GM19023 (cell line): ENCODE results near the gene GALNT9.
"Not testable (repeated sequence)": the region's sequence is repeated elsewhere in the genome, so short reads cannot be mapped to it uniquely, and the experiment has no call there.

Experiments
- ATAC-seq: cut with Tn5 transposase; IDR thresholded peaks from one replicate; pipeline ENCODE4 v1.9.1; 2021; ENCODE audit warnings: mild to moderate bottlenecking, moderate library complexity; ENCODE audit not compliant: unreplicated experiment

GALNT9 gene

DNA sequence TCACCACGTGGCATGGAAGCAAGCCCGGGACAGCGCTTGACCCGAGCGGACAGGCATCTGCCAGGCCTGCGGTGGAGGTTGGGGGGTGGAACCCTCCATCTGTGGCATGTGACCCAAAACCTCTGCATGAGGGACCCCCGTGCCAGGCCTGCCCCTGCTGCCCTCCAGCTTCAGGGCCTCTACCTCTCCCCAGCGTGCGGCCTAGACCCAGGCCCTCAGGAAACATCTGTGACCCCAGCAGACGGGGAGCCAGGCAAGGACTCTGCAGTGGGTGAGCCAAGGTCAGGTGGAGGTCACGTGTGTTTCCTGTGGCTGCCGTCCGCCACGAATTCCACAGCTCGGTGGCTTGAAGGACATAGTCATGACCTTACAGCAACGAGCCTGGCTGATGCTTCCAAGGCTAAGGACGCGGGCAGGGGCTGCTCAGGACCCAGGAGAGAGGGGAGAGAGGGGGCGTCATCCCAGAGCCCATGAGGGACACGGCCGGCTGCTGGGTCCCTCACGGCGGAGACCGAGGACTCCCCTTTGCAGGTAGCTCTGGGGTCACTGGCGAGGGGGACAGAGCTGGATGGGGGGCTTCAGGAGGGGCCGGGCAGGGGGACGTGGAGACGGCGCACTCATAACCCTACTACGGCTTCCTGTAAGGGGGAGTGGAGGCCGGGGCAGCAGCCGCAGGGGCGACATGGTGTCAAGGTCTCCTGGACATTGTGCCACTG, 91.5 kb downstream of the GALNT9 start:
- ATAC-seq: no peak

DNA sequence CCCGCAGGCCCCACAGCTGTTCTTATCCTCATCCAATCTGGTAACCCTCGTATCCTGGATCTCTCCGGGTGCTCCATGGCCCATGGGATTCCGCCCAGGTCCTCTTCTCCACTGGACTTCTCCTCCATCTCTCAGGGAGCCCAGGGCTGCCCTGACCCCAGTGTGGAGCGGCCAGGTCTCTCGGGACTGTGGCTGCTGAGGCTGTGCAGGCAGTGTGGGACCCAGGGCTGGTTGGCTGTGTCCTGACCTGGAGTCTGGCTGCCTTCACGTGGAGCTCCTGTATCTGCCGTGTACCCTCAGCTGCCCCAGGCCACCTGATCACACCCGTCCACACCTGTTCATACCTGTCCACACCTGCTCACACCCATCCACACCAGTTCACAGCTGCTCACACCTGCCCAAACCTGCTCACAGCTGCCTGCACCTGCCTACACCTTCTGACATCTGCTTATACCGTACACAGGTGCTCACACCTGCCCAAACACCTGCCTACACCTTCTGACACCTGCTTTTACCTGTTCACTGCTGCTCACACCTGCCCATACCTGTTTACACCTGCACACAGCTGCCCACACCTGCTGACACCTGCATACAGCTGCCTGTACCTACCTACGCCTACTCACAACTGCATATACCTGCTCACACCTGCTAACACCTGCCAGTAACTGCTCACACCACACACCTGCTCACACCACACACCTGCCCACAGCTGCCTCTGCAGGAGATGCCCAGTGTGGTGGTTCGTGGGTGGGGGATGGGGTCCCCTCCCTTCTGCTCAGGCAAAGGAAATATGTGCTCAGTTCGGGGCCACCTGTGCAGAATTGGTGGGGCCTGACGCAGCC, 92.2 kb downstream of the GALNT9 start:
- ATAC-seq: no peak

DNA sequence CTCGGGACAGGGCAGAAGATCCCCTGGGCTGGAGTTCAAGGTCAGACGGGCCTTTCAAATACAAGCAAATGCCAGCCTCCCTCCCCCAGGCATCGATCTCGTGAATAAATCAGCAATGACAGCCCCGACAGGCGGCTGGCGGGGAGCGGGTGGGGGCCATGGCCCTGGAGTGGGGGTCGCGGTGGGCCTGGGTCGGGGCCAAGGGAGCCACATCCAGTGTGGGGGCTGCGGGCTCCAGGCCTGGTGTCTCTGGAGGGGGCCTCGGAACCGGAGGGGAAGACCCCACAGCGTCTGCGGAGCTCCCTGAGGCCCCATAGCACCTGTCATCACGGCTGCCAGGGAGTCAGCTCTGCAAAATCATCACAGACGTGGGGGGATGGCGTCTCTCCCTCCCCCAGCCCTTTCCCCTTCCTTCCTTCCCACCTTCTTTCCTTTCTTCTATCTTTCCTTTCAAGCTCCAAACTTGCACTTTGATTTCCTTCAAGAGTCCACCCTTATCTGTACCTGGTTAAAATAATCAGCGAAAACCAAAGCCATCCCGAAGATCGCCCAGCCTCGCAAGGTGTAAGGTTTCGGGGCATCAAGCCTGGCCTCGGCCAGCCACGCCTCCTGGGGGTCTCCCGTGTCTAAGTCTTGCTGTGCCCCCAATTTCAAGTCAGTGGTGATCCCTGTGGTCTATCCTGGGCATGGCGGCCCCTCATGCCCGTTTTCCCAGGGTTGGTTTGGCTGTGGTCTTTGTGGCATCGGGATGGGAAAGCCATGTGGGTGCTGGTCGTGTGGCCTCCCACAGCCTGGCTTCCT, 93.1 kb downstream of the GALNT9 start:
- no peak for ATAC-seq

DNA sequence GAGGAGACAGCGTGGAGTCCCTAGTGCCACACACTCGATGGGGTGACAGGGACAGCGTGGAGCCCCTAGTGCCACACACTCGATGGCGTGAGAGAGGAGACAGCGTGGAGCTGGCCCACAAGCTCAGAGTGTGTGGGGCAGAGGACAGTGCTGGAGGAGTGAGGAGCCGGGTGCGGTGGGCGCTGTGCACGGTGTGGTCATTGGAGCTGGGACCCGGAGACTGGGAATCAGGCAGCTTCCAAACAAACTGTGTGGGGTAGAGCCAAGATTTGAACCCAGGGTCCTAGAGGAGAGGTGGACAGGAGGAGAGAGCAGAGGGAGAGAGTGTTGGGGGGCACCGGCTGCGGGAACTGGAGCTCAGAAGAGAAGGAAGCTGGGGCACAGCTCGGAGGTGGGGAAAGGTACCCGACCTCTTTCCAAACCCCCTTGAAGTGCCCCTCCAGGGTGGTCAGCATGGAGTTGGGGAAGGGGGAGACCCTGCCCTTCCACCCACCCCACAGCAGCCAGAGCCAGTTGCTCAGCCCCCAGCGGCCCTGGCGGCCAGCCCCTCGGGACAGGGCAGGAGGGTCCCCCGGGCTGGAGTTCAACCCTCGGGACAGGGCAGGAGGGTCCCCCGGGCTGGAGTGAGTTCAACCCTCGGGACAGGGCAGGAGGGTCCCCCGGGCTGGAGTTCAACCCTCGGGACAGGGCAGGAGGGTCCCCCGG, 94.1 kb downstream of the GALNT9 start:
- no peak for ATAC-seq

DNA sequence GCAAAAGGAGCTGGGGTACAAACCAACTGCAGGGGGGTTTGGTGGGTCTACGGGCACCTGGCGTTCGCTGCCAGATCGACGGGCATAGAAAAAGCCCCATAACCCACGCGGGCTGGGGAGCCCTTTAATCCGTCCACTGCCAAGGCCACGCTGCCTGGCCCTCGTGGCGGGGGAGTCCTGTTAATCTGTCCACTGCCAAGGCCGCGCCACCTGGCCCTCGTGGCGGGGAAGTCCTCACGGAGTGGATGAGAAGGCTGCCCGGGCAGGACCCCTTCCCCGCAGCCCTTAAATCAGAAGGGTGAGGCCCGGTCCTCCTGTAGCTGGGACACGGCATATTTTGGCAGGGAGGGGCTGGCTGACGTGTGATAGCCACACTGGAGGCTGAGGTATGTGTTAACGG, 99.0 kb downstream of the GALNT9 start:
- ATAC-seq: no peak

DNA sequence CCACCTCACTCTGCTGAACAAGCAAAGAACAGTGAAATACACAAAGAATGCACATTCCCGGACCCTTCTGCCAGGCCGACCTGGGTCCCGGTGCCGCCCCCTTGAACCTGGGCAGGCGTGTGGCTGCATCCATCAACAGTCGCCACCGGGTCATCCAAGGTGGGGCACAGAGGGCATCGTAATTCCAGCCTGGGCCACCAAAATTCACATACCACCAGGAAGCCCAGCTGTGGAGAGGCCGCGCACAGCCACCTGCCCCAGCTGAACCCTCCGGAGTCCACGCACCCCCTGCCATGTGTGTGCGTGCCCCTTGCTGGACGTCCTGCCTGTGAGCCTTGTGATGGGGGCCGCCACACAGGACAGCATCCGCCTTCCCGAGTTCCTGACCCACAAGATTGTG, 99.5 kb downstream of the GALNT9 start:
- ATAC-seq: no peak

DNA sequence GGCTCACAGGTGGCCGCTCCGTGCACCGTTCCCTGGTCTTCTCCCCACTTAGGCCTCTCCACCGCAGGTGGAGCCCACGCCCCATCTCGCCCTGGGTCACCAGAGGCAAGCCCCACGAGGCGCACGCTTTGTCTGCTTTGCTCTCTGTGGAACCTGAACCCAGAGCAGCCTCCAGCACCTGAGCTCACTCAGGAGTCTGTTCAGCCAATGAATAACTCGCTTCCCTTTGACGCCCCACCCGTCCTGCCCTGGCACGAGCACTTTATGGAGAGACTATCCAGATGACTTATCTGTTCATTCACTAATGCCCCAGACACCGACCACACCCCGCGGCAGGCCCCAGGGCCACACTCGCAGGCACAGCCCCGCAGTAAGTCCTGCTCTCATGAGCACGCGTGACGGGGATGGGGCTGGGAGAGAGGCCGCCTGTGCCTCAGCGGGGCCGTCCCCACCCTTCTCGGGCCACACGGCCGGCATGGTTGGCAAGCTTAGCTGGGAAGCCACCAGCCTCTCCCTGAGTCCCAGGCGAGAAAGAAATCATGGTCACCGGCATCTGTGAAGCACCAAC, 100.1 kb downstream of the GALNT9 start:
- ATAC-seq: no peak

DNA sequence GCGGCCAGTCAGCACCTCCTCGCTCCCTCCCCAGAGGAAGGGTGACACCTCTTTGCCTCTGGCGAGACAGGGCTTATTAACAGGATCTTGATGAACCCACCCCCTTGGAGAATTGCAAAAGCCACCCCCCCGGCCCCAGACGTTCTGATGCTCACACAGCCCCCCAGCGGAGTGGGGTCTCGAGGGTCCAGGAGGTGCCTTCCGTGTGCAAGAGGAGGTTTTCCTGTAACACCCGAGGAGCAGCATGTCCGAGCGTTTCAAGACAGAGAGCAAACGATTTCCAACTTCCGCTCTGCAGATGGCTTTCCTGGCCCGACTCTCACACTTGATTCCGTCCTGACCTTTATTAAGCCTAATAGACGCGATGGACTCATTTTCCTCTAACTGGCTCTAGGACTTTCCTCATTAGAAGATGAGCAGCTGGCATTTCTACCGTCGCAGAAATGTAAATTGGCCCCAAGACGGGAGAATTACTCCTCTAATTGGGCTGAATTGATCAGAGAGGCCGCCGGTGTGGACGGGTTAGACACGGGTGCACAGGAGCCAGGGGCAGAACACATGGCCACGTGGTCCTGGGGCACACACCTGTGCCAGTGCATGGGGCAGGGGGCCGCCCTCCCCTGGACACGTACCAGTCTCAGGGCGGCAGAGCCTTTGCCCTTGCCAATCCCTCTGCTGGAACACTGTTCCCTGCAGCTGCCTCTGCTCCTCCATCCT, 100.8 kb downstream of the GALNT9 start:
- no peak for ATAC-seq

DNA sequence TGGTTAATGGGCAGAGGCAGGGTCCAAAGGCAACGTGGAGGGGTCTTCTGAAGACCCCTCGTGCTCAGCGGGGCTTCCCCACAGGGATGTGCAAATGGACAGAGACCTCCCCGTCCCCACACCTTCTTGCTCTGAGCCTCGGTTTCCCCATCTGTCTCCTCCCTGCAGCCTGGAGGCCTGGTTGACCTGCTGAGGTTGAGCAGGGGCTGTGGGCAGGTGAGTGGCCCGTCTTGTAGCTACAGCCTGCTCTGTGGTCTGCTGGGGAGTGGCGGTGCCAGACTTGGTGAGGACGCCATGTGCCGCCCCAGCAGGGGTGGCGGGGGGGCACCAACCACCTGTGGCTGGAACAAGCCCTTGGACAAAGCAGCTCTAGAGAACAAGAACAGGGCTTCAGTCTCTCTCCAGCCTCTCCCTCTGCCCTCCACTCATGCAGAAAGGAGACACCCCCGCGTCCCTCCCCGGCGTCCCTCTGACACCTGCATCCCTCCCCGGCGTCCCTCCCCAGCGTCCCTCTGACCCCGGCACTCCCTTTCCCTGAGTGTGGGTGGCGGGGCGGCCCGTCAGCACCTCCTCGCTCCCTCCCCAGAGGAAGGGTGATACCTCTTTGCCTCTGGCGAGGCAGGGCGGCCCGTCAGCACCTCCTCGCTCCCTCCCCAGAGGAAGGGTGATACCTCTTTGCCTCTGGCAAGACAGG, 101.5 kb downstream of the GALNT9 start:
- no peak for ATAC-seq

DNA sequence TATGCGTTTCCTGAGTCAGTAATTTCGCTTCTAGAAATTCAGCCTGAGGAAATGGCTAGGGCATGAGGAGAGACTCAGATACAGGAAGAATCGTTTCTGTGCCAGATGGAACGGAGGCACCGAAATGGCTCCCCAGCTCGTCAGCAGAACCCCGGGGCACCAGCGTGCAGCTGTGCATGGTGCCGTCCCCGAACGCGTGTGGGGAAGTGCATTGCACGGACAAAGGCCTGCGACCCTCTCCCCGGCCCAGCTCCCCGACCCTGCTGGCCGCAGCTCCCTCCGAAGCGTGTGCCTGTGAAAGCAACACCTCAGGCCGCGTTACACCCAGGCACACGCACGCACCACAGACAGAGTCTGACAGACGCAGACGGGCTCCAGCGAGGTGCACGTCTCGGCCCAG, 102.3 kb downstream of the GALNT9 start:
- ATAC-seq: no peak

DNA sequence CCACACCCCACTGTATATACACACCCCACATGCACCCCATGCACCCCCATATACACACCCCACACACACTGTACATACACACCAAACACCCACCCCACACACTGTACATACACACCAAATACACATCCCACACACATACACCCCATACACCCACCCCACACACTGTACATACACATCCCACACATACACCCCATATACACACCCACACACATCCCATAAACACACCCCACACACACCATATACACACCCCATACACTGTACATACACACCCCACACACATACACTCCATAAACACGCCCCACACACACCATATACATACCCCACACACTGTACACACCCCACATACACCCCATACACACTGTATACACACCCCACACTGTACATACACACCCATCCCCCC, 102.8 kb downstream of the GALNT9 start:
- no peak for ATAC-seq

DNA sequence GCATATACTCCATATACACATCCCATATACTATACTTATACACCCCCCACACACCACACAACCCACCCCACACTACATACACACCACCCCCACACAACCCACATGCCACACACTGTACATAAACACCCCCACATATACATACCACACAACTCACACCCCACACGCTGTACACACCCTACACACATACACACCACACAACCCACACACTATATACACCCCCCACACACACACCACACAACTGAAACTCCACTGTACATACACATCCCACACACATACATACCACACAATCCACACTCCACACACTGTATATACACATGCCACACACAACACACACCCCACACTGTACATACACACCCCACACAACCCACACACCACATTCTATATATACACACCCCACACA, 104.2 kb downstream of the GALNT9 start:
- ATAC-seq: no peak

DNA sequence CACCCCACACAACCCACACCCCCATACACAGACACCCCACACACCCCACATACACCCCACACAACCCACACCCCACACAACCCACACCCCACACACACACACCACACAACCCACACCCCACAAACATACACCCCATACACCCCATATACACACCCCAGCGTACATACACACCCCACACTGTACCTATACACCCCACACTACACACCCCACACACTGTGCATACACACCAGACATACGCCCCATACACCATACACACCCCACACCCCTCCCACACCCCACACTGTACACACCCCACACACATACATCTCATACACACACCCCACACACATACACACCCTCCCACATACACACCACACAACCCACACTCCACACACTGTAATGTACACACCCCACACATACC, 104.9 kb downstream of the GALNT9 start:
- no peak for ATAC-seq

DNA sequence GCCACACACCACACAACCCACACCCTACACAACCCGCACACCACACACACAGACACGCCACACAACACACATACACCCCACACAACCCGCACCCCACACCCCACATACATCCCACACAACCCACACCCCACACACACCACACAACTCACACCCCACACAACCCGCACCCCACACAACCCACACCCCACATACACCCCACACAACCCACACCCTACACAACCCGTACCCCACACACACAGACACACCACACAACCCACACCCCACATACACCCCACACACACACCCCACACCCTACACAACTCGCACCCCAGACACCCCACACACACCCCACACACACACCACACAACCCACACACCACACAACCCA, 106.6 kb downstream of the GALNT9 start:
- no peak for ATAC-seq

DNA sequence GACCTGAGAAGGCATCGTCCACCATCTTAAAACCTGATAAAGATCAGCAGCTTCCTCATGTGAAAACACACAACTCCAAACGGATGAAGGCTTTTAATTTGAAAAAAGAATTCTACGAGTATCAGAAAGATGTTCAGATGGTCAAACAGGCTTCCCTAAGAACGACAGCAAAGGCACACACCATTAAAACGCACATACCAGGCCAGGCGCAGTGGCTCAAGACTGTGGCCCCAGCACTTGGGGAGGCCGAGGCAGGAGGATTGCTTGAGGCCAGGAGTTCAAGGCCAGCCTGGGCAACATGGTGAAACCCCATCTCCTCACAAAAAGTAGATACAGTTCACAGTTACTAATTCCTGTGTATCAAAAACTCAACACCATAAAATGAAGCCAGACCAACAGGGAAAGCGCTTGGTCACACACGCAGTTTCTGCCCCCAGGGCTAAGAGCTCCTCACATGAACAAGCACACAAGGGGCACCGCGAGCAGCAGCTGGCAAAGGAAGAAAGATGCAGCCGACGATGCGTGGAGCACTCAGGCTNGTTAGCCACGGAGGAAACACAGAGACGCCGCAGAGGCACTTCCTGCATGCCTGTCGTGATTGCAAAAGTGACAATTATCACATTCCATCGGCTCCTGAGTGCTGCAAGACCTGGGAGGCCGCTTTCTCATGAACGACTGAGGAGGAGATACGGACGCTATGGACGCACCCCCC, 107.1 kb downstream of the GALNT9 start:
- ATAC-seq: no peak

DNA sequence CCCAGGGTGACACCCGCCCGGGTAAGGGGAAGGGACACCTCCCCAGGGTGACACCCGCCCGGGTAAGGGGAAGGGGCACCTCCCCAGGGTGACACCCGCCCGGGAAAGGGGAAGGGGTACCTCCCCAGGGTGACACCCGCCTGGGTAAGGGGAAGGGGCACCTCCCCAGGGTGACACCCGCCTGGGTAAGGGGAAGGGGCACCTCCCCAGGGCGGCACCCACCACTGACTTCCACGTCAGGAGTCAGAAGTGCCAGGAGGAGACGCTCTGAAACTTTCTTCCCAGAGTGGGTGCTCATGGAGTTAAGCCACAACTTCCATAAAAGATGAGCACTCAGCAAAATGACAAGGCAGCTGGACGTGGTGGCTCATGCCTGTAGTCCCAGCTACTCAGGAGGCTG, 109.6 kb downstream of the GALNT9 start:
- not testable (repeated sequence) for ATAC-seq

DNA sequence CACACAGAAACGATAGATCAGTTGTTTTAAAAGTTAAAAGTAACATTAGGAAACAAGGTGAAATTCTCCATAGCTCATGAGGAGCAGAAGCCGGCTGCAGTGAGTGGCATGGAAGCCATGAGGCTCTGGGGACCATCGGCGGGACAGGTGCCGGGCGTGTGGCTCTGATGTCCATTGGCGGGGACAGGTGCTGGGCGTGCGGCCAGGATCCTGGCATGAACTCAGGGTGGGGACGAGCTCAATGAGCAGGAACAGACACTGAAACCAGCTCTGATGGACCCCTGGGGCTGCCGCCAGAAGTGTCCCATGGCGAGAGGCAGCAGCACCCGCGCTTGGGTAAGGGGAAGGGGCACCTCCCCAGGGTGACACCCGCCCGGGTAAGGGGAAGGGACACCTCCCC, 110.1 kb downstream of the GALNT9 start:
- ATAC-seq: no peak

DNA sequence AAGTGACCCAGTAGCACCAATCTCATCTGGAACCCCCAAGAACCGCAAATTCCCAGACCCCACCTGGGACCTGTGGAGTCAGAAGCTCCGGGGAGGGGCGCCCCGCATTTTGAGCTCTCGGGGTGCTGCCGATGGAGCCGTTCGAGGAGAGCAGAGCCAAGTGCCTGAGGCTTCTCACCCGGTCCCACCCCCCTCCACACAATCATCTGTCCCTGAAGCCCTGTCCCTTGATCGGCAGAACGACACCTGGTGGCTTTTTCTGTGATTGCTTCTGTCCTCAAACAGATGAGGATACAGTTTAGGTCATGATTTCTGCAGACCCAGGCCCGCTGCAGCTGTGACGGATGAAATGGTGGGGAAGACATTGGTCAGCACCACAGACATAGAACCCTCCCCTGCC, 110.5 kb downstream of the GALNT9 start:
- ATAC-seq: no peak

DNA sequence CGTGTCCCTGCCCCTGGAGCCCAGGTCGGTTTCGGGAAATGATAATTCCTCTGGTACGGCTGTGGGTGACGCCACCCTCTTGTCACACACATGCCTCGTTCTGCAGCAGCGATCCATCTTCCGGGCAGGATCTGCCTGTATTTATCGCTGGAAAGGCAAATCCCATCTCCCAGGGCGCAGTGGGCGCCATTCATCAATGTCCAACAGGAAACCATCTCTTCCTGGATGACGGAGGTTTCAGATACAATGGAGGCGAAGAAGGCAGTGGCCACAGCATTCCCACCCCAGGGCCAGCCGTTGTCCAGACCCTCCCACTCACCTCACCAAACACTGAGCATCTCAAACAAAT, 110.9 kb downstream of the GALNT9 start:
- ATAC-seq: no peak
